HCT116 (cell line): ENCODE results near the gene LDB2. TPM values are rescaled to one million over a fixed set of nuclear protein-coding genes. Genes with fewer than 3 reads are reported as not detected.

Experiments
- ATAC-seq: fragments of 200-7000 bp; cut with Tn5 transposase; 2 replicates; pipeline ENCODE4 v1.9.1; 2020; ENCODE audit warnings: mild to moderate bottlenecking, moderate library complexity
- BruUV-seq: library from RNA; stranded (reverse); fragments of 400-500 nt; replicated peaks from 2 replicates; lab custom pipeline; 2021; lab: Mats Ljungman, UMichigan
- CTCF ChIA-PET: fragments of 300-600 bp; sonication (Branson Sonifier 250); formaldehyde crosslinking; loops from one replicate; lab custom pipeline; 2021; ENCODE audit warnings: antibody characterized with exemption; lab: Charles Lee
- POLR2A ChIA-PET: fragments of 300-600, 350-600 bp; sonication (Branson Sonifier 250); formaldehyde crosslinking; loops from one replicate; lab custom pipeline; 2021; ENCODE audit warnings: antibody characterized with exemption; lab: Charles Lee
- RAD21 ChIA-PET, 2 experiments: fragments of 300-600 bp; sonication (Branson Sonifier 250); formaldehyde crosslinking; loops; one replicate each; lab custom pipeline; 2023; ENCODE audit warnings: low total read pairs in 2 of 2; ENCODE audit not compliant: uncharacterized antibody in 2 of 2, unreplicated experiment in 2 of 2, low non-redundant PET in 1 of 2; lab: Charles Lee
- DNase-seq: peaks from one replicate; pipeline ENCODE4 v3.0.0-alpha.2; 2010; ENCODE audit warnings: low read depth, low spot score
- H2AFZ ChIP-seq: fragments of 200-600 bp; shearing (Covaris generic), sonication (generic); 2 replicates; pipeline ENCODE4 v1.6.1; 2017; ENCODE audit warnings: low read depth, mixed run types, mixed read lengths, antibody characterized with exemption, low read length; ENCODE audit not compliant: poor library complexity, severe bottlenecking
- H3K27ac ChIP-seq: 2 replicates; pipeline ENCODE4 v1.5.1; 2012; ENCODE audit warnings: low read depth, low read length
- H3K27me3 ChIP-seq: fragments of 200-600 bp; sonication (generic); 2 replicates; pipeline ENCODE4 v1.6.1; 2016; ENCODE audit warnings: mixed run types, low read length, mixed read lengths; ENCODE audit not compliant: insufficient read depth
- H3K36me3 ChIP-seq, 2 experiments: fragments of 200-500 bp in 1 of 2; fragments of 200-600 bp in 1 of 2; sonication (Bioruptor generic) in 1 of 2; sonication (generic) in 1 of 2; 2 replicates each; pipeline versions ENCODE4 v1.5.1 to v1.6.1; 2014 to 2016; ENCODE audit warnings: low read length in 2 of 2, inconsistent platforms in 1 of 2, mixed read lengths in 1 of 2, mixed run types in 1 of 2; ENCODE audit not compliant: insufficient read depth in 2 of 2, control insufficient read depth in 1 of 2
- H3K4me1 ChIP-seq, 2 experiments: fragments of 200-600 bp in 1 of 2; sonication (generic) in 1 of 2; 2 replicates each; pipeline versions ENCODE4 v1.5.1 to v1.6.1; 2012 to 2017; ENCODE audit warnings: low read length in 2 of 2, inconsistent platforms in 1 of 2, mild to moderate bottlenecking in 1 of 2, mixed read lengths in 1 of 2, mixed run types in 1 of 2, moderate library complexity in 1 of 2; ENCODE audit not compliant: insufficient read depth in 2 of 2, control insufficient read depth in 1 of 2
- H3K4me2 ChIP-seq: fragments of 200-600 bp; sonication (generic); 2 replicates; pipeline ENCODE4 v1.6.1; 2017; ENCODE audit warnings: mixed run types, low read length, mixed read lengths
- H3K4me3 ChIP-seq, 2 experiments: fragments of 200-600 bp in 1 of 2; sonication (generic) in 1 of 2; replicated peaks in 1 of 2; 2 replicates each; pipeline ENCODE4 v1.5.1; 2011 to 2016; ENCODE audit warnings: low read length in 2 of 2, control low read depth in 1 of 2, low read depth in 1 of 2, mild to moderate bottlenecking in 1 of 2, mixed read lengths in 1 of 2, mixed run types in 1 of 2
- H3K79me2 ChIP-seq: fragments of 200-600 bp; sonication (generic); 2 replicates; pipeline ENCODE4 v1.6.1; 2017; ENCODE audit warnings: mild to moderate bottlenecking, mixed run types, low read length, moderate library complexity, mixed read lengths; ENCODE audit not compliant: insufficient read depth
- H3K9ac ChIP-seq: fragments of 200-600 bp; sonication (generic); 2 replicates; pipeline ENCODE4 v1.6.1; 2016; ENCODE audit warnings: low read length, mixed read lengths
- H3K9me2 ChIP-seq: fragments of 200-600 bp; sonication (generic), shearing (Covaris generic); 2 replicates; pipeline ENCODE4 v1.6.1; 2017; ENCODE audit warnings: mixed run types, mild to moderate bottlenecking, moderate library complexity; ENCODE audit not compliant: insufficient read depth
- H3K9me3 ChIP-seq, 2 experiments: fragments of 200-500 bp in 1 of 2; fragments of 200-600 bp in 1 of 2; sonication (Bioruptor generic) in 1 of 2; sonication (generic) in 1 of 2; 2 replicates each; pipeline ENCODE4 v1.6.1; 2014 to 2017; ENCODE audit warnings: low read length in 2 of 2, mixed read lengths in 2 of 2, inconsistent platforms in 1 of 2, low read depth in 1 of 2, mild to moderate bottlenecking in 1 of 2, mixed run types in 1 of 2, moderate library complexity in 1 of 2; ENCODE audit not compliant: control insufficient read depth in 1 of 2, insufficient read depth in 1 of 2
- H4K20me1 ChIP-seq: fragments of 200-600 bp; sonication (generic), shearing (Covaris generic); 2 replicates; pipeline ENCODE4 v1.6.1; 2017; ENCODE audit warnings: mixed run types, mild to moderate bottlenecking, moderate library complexity; ENCODE audit not compliant: insufficient read depth
- ATF3 ChIP-seq: IDR thresholded peaks from 2 replicates; pipeline ENCODE4 v1.6.1; 2012
- CTCF ChIP-seq, 3 experiments: fragments of 200-600 bp in 1 of 3; sonication (generic) in 1 of 3; IDR thresholded peaks in 2 of 3; conservative IDR thresholded peaks in 1 of 3; 2 replicates each; pipeline ENCODE4 v1.5.1; 2012 to 2017; ENCODE audit warnings: low read depth in 2 of 3, low read length in 2 of 3, antibody characterized with exemption in 1 of 3, borderline replicate concordance in 1 of 3, control low read depth in 1 of 3, mild to moderate bottlenecking in 1 of 3, mixed read lengths in 1 of 3, mixed run types in 1 of 3, moderate library complexity in 1 of 3; ENCODE audit not compliant: insufficient read depth in 1 of 3
- EGR1 ChIP-seq: IDR thresholded peaks from 2 replicates; pipeline ENCODE4 v1.6.1; 2012; ENCODE audit warnings: low read depth
- ELF1 ChIP-seq: IDR thresholded peaks from 2 replicates; pipeline ENCODE4 v1.6.1; 2012; ENCODE audit warnings: low read depth, borderline replicate concordance
- EZH2phosphoT487 ChIP-seq: fragments of 200-600 bp; IDR thresholded peaks from 2 replicates; pipeline ENCODE4 v1.6.1; 2018; ENCODE audit warnings: antibody characterized with exemption, borderline replicate concordance
- POLR2A ChIP-seq: IDR thresholded peaks from 2 replicates; pipeline ENCODE4 v1.7.0; 2011; ENCODE audit warnings: borderline replicate concordance; ENCODE audit not compliant: insufficient read depth, insufficient read length; ENCODE audit errors: extremely low read depth
- POLR2AphosphoS5 ChIP-seq: IDR thresholded peaks from 2 replicates; pipeline ENCODE4 v1.6.1; 2011; ENCODE audit warnings: mild to moderate bottlenecking, low read depth, low read length, moderate library complexity
- RAD21 ChIP-seq: IDR thresholded peaks from 2 replicates; pipeline ENCODE4 v1.6.1; 2012; ENCODE audit warnings: low read depth, mild to moderate bottlenecking
- SIN3A ChIP-seq: IDR thresholded peaks from 2 replicates; pipeline ENCODE4 v1.6.1; 2012; ENCODE audit warnings: low read depth
- SP1 ChIP-seq: IDR thresholded peaks from 2 replicates; pipeline ENCODE4 v1.6.1; 2012; ENCODE audit warnings: low read depth
- SRF ChIP-seq: IDR thresholded peaks from 2 replicates; pipeline ENCODE4 v1.6.1; 2012; ENCODE audit warnings: low read depth
- TCF7L2 ChIP-seq: IDR thresholded peaks from 2 replicates; pipeline ENCODE4 v1.7.0; 2011; ENCODE audit warnings: borderline replicate concordance, inconsistent platforms; ENCODE audit not compliant: insufficient read depth, insufficient read length; ENCODE audit errors: extremely low read depth
- YY1 ChIP-seq: IDR thresholded peaks from 2 replicates; pipeline ENCODE4 v1.6.1; 2011; ENCODE audit warnings: low read length, low read depth, moderate library complexity, mild to moderate bottlenecking; ENCODE audit not compliant: insufficient replicate concordance; ENCODE audit errors: extremely low read depth
- ZBTB33 ChIP-seq: IDR thresholded peaks from 2 replicates; pipeline ENCODE4 v1.6.1; 2011; ENCODE audit warnings: mild to moderate bottlenecking, low read length, moderate library complexity; ENCODE audit not compliant: insufficient replicate concordance; ENCODE audit errors: extremely low read depth
- ZFX ChIP-seq: fragments of 450-650 bp; IDR thresholded peaks from 2 replicates; pipeline ENCODE4 v1.6.1; 2017
- ZNF274 ChIP-seq: fragments of 200-500 bp; sonication (Bioruptor generic); IDR thresholded peaks from 2 replicates; pipeline ENCODE4 v1.6.1; 2014; ENCODE audit warnings: mild to moderate bottlenecking, low read depth, low read length, inconsistent platforms
- intact Hi-C: fragments of 100-400 bp; cut with micrococcal nuclease; formaldehyde crosslinking; loops from 2 replicates; pipeline ENCODE4 v1.10.0; 2022
- total RNA-seq: library from RNA; stranded (reverse); gene quantifications from one replicate; pipeline ENCODE4 v1.2.1, GENCODE V29; 2021; ENCODE audit not compliant: unreplicated experiment

The LDB2 gene
- total RNA-seq, 1 experiment from 2014 or later = 0.12 TPM

- Histone ChIP-seq H3K27me3 (no peaks in the 10 kb centered on the region), H3K9me3 (no peaks in the 10 kb centered on the region), H3K4me3 (no peak overlapping the region), H4K20me1 (no peaks in the 10 kb centered on the region), H3K27ac (no peak overlapping the region), H3K36me3 (no peaks in the 10 kb centered on the region), H3K4me2 (no peak overlapping the region), H3K9ac (no peak overlapping the region), H3K9me2 (no peaks in the 10 kb centered on the region), H3K4me1 (no peaks in the 10 kb centered on the region), H2AFZ (no peak overlapping the region), H3K79me2 (no peaks in the 10 kb centered on the region)
- ChIA-PET CTCF (no interaction called here), POLR2A (no interaction called here), RAD21 (no interaction called here)
- intact Hi-C loops = no loop called here
- ATAC-seq = no peak
- TF ChIP-seq EZH2phosphoT487 (no peak), EGR1 (no peak), CTCF (IDR thresholded peaks at IDR 0.05 in 2 of 3, conservative IDR thresholded peaks at IDR 0.05 in 1 of 3; ENCODE audit: borderline replicate concordance in 1 of 3, insufficient read depth in 1 of 3, low read depth in 2 of 3, low read length in 2 of 3) (no peak), ATF3 (no peak), YY1 (no peak), ZNF274 (no peak), ZBTB33 (no peak), ELF1 (no peak), SIN3A (no peak), RAD21 (no peak), POLR2A (no peak), SP1 (no peak), POLR2AphosphoS5 (no peak), ZFX (no peak), TCF7L2 (no peak), SRF (no peak)
- no peak for DNase-seq
- no TSS peak for BruUV-seq
Observed at GRCh38 chr4:16537926-16538325, 360.5 kb downstream of the LDB2 start.
